ENCODE data around the gene EEF1A2.

EEF1A2 gene

DNA sequence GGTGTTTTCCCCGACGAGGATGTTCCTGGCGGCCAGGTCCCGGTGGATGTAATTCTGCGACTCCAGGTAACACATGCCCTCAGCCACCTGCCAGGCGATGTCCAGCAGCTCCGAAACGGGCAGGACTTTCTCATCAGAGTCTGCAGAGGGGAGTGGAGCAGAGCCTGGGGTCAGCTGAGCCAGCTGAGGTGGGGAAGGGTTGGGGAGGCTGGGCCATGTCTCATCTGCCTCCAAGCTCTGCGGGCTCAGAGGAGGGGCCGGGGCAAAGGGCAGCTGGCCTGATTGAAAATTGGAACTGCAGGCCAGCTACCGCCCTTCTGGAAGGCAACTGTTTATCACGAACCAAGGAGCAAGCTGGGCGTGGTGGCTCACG is 31.9 kb upstream of the EEF1A2 start:
- no peak for DNase-seq
- in situ Hi-C loops (cut with HindIII; ENCODE audit: low pct_ligation_motif_present, low sequenced_read_pairs) = no loop called here
- no peak overlapping the region for H3K27ac ChIP-seq
- TF ChIP-seq, protein P1, sequence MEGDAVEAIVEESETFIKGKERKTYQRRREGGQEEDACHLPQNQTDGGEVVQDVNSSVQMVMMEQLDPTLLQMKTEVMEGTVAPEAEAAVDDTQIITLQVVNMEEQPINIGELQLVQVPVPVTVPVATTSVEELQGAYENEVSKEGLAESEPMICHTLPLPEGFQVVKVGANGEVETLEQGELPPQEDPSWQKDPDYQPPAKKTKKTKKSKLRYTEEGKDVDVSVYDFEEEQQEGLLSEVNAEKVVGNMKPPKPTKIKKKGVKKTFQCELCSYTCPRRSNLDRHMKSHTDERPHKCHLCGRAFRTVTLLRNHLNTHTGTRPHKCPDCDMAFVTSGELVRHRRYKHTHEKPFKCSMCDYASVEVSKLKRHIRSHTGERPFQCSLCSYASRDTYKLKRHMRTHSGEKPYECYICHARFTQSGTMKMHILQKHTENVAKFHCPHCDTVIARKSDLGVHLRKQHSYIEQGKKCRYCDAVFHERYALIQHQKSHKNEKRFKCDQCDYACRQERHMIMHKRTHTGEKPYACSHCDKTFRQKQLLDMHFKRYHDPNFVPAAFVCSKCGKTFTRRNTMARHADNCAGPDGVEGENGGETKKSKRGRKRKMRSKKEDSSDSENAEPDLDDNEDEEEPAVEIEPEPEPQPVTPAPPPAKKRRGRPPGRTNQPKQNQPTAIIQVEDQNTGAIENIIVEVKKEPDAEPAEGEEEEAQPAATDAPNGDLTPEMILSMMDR (IDR thresholded peaks at IDR 0.05; ENCODE audit: low read depth, low read length, missing control alignments) = no peak
- H3K36me3 ChIP-seq (replicated peaks) = no peaks in the 10 kb centered on the region
- H3K27me3 ChIP-seq (replicated peaks) = no peaks in the 10 kb centered on the region
- no peak overlapping the region for H3K4me3 ChIP-seq (ENCODE audit: low read depth, low read length)

DNA sequence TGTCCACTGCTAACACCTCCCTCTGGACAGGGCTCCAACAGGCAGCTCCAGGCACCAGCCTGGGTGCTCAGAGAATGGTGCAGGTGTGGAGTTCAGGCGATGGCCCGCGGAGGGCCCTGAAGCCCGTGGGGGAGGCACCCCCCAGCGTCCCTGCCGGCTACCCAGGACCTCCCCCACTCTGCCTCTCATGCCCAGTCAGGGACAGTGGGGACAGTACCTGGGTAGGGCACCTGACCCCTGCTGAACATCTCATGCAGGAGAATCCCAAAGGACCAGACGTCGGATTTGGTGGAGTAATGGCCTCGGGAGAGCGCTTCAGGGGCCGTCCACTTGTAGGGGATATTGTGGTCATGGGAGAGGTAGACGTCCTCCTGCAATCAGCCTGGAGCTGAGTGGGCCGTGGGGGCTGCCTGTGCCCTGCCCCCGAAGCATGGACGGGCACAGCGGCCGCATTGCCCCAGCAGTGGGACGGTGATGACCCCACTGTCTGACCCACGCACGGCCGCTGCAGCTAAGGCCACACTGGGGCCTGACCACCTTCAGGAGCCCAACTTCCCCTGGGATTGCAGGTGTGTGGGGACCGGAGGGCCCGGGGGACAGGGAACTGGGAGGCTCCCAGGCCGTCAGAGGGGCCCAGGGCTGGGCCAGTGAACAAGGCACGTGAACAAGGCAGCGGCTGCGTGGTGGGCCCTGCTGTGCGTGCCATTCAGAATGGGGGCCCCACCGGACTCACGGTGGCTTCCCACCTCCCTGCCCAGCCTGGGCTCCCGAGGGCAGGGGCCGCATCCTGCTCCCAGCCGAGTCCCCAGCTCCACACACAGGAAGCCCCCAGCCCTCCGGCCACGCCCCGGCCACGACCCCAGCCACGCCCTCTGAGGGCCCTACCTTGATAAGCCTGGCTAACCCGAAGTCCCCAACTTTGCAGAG is 31.2 kb upstream of the EEF1A2 start:
- H3K4me3 ChIP-seq (ENCODE audit: low read depth, low read length) = no peak overlapping the region
- no peak overlapping the region for H3K27ac ChIP-seq
- in situ Hi-C loops (cut with HindIII; ENCODE audit: low pct_ligation_motif_present, low sequenced_read_pairs) = no loop called here
- no peak for DNase-seq
- H3K36me3 ChIP-seq (replicated peaks) = no peaks in the 10 kb centered on the region
- no peaks in the 10 kb centered on the region for H3K27me3 ChIP-seq (replicated peaks)
- TF ChIP-seq, protein P1 (IDR thresholded peaks at IDR 0.05; ENCODE audit: low read depth, low read length, missing control alignments) = no peak

DNA sequence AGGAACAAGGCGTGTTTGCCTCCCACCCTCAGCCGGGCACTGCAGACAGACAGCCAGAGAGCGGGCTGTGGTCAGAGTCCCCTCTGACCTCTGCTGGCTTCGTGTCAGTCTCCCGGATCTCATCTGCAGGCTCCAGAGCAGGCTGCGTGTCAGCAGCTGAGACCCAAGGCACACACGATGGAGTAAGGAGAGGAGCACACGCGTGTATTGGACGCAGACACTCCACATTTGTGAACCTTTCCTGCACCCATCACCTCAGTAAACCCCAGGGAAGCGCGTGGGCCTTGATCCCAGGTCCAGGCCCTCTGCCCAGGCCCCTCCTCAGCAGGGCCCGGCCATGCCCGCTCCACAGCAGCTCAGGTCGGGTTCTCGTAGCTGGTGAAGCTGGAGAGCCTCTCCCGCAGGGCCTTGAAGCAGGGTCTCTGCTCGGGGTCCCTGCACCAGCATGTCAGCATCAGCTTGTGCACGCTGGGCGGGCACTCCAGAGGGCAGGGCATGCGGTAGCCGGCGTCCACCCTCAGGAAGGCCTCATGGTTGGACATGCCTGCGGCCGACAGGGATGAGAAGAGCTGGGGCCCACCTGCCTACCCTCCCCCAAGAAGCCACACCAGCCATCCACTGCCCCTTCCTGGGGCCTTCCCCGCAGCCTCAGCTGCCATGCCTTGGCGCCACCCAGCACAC is 30.4 kb upstream of the EEF1A2 start:
- no peak overlapping the region for H3K4me3 ChIP-seq (ENCODE audit: low read depth, low read length)
- H3K36me3 ChIP-seq (replicated peaks) = no peaks in the 10 kb centered on the region
- no peak overlapping the region for H3K27ac ChIP-seq
- no peak for DNase-seq
- TF ChIP-seq, protein P1 (IDR thresholded peaks at IDR 0.05; ENCODE audit: low read depth, low read length, missing control alignments) = no peak
- no peaks in the 10 kb centered on the region for H3K27me3 ChIP-seq (replicated peaks)
- in situ Hi-C loops (cut with HindIII; ENCODE audit: low pct_ligation_motif_present, low sequenced_read_pairs) = no loop called here

DNA sequence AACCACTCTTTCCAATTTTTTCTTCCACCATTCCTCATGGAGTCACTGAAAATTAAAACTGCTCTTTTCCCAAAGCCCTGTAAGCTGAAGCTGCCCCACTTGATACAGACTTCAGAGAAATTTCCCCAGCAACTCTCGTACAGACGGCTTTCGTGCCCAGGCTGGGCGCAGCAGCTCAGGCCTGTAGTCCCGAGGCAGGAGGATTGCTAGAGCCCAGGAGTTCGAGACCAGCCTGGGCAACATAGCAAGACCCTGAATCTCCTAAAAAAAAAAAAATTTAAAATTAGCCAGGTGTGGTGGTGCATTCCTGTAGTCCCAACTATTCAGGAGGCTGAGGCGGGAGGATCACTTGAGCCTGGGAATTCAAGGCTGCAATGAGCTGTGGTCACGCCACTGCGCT is 28.3 kb upstream of the EEF1A2 start:
- in situ Hi-C loops (cut with HindIII; ENCODE audit: low pct_ligation_motif_present, low sequenced_read_pairs) = no loop called here

DNA sequence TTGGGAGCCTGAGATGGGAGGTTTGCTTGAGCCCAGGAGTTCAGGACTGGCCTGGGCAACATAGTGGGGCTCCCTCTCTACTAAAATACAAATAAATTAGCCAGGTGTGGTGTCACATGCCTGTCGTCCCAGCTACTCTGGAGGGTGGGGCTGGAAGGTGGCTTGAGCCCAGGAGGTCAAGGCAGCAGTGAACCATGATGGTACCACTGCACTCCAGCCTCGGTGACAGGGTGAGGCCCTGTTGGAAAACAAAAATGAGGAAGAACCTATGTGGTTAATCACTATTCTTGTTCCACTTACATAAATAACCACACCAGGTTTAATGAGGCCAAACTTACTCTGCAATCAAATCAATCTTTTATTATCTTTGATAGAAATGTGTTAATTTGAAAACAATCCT is 27.1 kb upstream of the EEF1A2 start:
- TF ChIP-seq, protein P1 (IDR thresholded peaks at IDR 0.05; ENCODE audit: low read depth, low read length, missing control alignments) = no peak
- no peak overlapping the region for H3K4me3 ChIP-seq (ENCODE audit: low read depth, low read length)
- no peak for DNase-seq
- H3K27me3 ChIP-seq (replicated peaks) = no peaks in the 10 kb centered on the region
- H3K27ac ChIP-seq = no peak overlapping the region
- H3K36me3 ChIP-seq (replicated peaks) = peaks cover 12% of the 10 kb centered on the region
- in situ Hi-C loops (cut with HindIII; ENCODE audit: low pct_ligation_motif_present, low sequenced_read_pairs) = no loop called here

More for the DNA sequence above, 28.3 kb upstream of the EEF1A2 start:
- TF ChIP-seq, protein P1 (IDR thresholded peaks at IDR 0.05; ENCODE audit: low read depth, low read length, missing control alignments) = no peak
- Histone ChIP-seq H3K4me3 (ENCODE audit: low read depth, low read length) (no peak overlapping the region), H3K27ac (no peak overlapping the region), H3K27me3 (replicated peaks) (no peaks in the 10 kb centered on the region), H3K36me3 (replicated peaks) (peaks cover 11% of the 10 kb centered on the region)
- no peak for DNase-seq

All from brain microvascular endothelial cell (primary cell).